KOPT-K1 (cell line): ENCODE results near the gene ARHGEF9.
"Not testable (repeated sequence)": the region's sequence is repeated elsewhere in the genome, so short reads cannot be mapped to it uniquely, and the experiment has no call there.

Experiments used
- H3K27ac ChIP-seq: fragments of 200-600 bp; sonication (generic); 2 replicates; pipeline ENCODE4 v1.5.1; 2016; ENCODE audit warnings: antibody characterized with exemption, mild to moderate bottlenecking, low read depth, low read length; ENCODE audit not compliant: poor library complexity, severe bottlenecking
- H3K36me3 ChIP-seq: fragments of 200-600 bp; sonication (generic); 2 replicates; pipeline ENCODE4 v1.5.1; 2017; ENCODE audit warnings: antibody characterized with exemption, mild to moderate bottlenecking, low read length, moderate library complexity; ENCODE audit not compliant: insufficient read depth
- H3K9me3 ChIP-seq: fragments of 200-600 bp; sonication (generic); 2 replicates; pipeline ENCODE4 v1.5.1; 2017; ENCODE audit warnings: antibody characterized with exemption, low read length, mild to moderate bottlenecking; ENCODE audit not compliant: insufficient read depth, poor library complexity, severe bottlenecking

Gene ARHGEF9

GRCh38 chrX:63657821-63658220 lies 127.2 kb downstream of the ARHGEF9 start:
- H3K36me3 ChIP-seq = peaks cover 21% of the 10 kb centered on the region; the same call in 1 of the 2 replicates
- no peaks in the 10 kb centered on the region for H3K9me3 ChIP-seq
- H3K27ac ChIP-seq = no peak overlapping the region

- Histone ChIP-seq H3K36me3 (peaks cover 26% of the 10 kb centered on the region; the same call in 1 of the 2 replicates), H3K27ac (no peak overlapping the region), H3K9me3 (no peaks in the 10 kb centered on the region)
Observed at GRCh38 chrX:63656871-63657580, 128.0 kb downstream of the ARHGEF9 start.

GRCh38 chrX:63652086-63652765 lies 132.8 kb downstream of the ARHGEF9 start:
- Histone ChIP-seq H3K27ac (no peak overlapping the region), H3K9me3 (no peaks in the 10 kb centered on the region), H3K36me3 (peaks cover 26% of the 10 kb centered on the region; the same call in 1 of the 2 replicates)

- not testable (repeated sequence) for H3K36me3 ChIP-seq, H3K27ac ChIP-seq
Observed at GRCh38 chrX:63645748-63646147, 139.3 kb downstream of the ARHGEF9 start.

GRCh38 chrX:63635750-63636149 lies 149.3 kb downstream of the ARHGEF9 start:
- H3K9me3 ChIP-seq = peaks cover 11% of the 10 kb centered on the region
- no peak overlapping the region for H3K27ac ChIP-seq
- H3K36me3 ChIP-seq = peaks cover 10% of the 10 kb centered on the region; the same call in 1 of the 2 replicates

More at GRCh38 chrX:63645748-63646147, 139.3 kb downstream of the ARHGEF9 start:
- not testable (repeated sequence) for H3K9me3 ChIP-seq

GRCh38 chrX:63613531-63614028 lies 171.4 kb downstream of the ARHGEF9 start:
- Histone ChIP-seq H3K36me3 (no peaks in the 10 kb centered on the region), H3K9me3 (no peaks in the 10 kb centered on the region), H3K27ac (no peak overlapping the region)

- H3K27ac ChIP-seq = no peak overlapping the region
- no peaks in the 10 kb centered on the region for H3K36me3 ChIP-seq
- no peaks in the 10 kb centered on the region for H3K9me3 ChIP-seq
Observed at GRCh38 chrX:63585936-63586335, 199.1 kb downstream of the ARHGEF9 start.
